GM20000 (cell line): ENCODE data around the gene AOPEP.

Source experiments
- DNase-seq: peaks from one replicate; pipeline ENCODE4 v3.0.0; 2012; ENCODE audit warnings: low spot score
- TF ChIP-seq, protein P1 (sequence below): IDR thresholded peaks from 2 replicates; pipeline ENCODE4 v1.5.1; 2012; ENCODE audit warnings: mild to moderate bottlenecking, control low read depth; ENCODE audit errors: extremely low read depth, missing control alignments

The AOPEP gene

DNA sequence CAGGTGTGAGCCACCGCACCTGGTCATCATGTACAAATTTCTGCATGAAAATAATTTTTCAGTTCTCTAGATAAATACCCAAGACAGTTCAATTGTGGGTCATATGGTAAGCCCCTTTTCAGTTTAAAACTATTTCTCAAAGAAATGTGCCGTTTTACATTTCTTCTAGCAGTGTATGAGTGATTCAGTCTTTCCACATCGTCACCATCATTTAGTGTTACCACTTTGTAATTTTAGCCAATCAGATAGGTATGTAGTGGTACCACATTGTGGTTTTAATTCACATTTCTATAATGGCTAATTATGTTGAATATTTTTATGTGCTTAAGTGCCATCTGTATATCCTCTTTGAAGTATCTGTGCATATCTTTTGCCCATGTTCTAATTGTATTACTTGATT lies 163.1 kb downstream of the AOPEP start:
- no peak for DNase-seq

DNA sequence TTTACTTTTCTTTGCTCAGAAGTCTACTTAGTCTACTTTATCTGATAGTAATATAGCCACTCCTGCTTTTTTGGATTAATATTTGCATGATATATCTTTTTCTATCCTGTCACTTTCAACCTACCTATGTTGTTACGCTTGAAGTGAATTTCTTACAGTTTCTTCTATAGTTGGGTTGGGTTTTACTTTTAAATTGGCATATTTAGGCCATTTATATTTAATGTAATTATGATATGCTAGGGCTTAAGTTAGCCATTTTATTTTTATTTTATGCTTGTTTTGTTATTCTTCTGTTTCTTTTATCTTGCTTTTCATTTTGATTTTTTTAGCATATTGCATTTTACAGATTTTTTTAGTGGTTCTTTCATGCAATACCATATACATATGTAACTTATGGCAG lies 164.7 kb downstream of the AOPEP start:
- DNase-seq = no peak
- TF ChIP-seq, protein P1, sequence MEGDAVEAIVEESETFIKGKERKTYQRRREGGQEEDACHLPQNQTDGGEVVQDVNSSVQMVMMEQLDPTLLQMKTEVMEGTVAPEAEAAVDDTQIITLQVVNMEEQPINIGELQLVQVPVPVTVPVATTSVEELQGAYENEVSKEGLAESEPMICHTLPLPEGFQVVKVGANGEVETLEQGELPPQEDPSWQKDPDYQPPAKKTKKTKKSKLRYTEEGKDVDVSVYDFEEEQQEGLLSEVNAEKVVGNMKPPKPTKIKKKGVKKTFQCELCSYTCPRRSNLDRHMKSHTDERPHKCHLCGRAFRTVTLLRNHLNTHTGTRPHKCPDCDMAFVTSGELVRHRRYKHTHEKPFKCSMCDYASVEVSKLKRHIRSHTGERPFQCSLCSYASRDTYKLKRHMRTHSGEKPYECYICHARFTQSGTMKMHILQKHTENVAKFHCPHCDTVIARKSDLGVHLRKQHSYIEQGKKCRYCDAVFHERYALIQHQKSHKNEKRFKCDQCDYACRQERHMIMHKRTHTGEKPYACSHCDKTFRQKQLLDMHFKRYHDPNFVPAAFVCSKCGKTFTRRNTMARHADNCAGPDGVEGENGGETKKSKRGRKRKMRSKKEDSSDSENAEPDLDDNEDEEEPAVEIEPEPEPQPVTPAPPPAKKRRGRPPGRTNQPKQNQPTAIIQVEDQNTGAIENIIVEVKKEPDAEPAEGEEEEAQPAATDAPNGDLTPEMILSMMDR = no peak

More for the DNA sequence above, 163.1 kb downstream of the AOPEP start:
- TF ChIP-seq, protein P1 = no peak

DNA sequence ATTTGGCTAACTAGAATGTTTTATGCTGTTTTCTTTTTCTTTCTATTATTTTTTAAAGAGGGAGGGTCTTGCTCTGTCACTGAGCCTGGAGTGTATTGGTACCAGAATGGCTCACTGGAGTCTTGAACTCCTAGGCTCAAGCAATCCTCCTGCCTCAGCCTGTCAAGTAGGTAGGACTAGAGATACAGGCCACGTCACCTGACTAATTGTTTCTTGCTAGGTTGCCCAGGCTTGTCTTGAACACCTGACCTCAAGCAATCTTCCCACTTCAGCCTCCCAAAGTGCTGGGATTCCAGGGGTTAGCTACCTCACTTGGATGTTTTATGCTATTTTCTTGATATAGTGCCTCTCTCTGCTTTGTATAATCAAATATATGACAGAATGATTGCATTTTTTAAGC lies 166.2 kb downstream of the AOPEP start:
- TF ChIP-seq, protein P1 = no peak
- DNase-seq = no peak

DNA sequence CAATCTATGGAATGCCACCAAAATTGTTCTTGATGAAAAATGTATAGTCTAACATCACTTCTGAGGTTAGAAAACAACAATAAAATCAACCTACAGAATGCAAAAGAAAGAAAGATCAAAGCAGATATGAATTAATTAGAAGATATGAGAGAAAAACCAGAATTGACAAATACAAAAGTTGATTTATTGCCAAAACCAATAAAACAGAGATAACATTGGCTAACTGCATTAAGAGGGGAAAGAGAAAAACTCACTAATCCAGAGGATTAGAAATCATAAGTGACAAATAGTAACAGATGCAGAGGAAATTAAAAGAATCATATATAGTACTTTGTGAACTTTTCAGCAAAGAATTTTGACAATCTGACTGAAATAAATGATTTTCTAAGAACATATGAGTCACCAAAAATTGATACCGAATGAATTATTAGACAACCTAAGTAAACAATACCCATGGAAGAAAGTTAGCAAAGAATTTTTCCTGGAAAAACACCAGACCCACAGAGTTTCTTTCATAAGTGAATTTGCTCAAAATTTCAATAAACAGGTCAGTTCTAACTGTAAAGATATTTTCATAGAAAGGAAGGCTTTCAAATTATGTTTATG lies 167.7 kb downstream of the AOPEP start:
- DNase-seq = no peak
- TF ChIP-seq, protein P1 = no peak

DNA sequence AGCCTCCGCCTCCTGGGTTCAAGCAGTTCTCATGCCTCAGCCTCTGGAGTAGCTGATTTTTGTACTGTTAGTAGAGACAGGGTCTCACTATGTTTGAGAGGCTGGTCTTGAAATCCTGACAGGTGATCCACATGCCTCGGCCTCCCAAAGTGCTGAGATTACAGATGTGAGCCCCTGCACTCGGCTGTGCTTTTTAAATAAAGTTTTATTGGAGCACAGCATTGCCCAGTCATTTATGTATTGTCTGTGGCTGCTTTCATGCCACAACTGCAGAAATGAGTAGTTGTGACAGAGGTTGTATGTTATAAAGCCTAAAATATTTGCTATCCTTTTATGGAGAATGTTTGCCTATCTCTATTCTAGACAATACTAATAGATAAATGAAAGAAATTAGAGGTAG lies 169.2 kb downstream of the AOPEP start:
- DNase-seq = no peak
- TF ChIP-seq, protein P1 = no peak

DNA sequence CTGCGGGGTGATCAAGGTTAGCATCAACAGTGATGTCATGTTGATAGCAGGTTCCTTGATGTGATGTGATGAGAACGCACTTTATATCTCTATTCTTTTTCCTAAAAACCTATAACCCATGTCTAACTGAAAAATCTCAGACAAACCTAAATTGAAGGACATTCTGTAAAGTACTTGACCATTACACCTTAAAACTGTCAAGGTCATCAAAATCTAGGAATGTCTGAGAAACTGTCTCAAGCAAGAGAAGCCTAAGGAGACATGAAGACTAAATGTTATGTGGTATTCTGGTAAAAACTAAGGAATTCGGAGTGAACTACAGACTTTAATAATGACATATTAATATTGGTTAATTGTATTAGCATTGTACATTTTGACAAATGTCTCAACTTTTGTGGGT lies 170.0 kb downstream of the AOPEP start:
- TF ChIP-seq, protein P1 = no peak
- no peak for DNase-seq

DNA sequence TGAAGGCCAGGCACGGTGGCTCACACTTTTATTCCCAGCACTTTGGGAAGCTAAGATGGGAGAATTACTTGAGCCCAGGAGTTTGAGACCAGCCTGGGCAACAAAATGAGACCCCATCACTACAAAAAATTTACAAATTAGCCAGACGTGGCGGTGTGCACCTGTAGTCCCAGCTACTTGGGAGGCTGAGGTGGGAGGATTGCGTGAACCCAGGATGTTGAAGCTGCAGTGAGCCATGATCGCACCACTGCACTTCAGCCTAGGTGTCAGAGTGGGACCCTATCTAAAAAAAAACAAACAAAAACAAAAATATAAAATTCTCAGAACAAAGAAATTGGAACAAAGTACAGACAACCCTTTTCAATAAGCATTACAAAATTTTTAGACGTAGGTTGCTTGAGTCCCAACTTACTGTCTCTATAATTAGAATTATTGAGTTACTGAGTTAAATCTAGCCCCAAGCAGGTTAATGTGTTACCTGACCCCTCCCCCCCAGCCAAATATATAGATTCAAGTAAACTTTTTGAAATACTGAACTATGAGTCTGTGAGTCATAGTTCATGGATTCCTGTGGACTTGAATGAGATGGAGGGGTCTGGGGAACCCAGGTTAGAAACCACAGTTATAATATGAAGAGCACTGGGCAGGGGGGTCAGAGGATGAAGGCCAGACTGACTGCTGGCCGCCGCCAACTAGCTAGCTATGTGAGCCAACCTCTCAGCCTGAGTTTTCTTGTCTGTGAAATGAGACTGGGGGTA lies 173.1 kb downstream of the AOPEP start:
- no peak for DNase-seq
- TF ChIP-seq, protein P1 = no peak
